ENCODE measurements around the gene TRPM3.

- TF ChIP-seq ELF4 (CRISPR knock-in tag; IDR thresholded peaks at IDR 0.05; ENCODE audit: low read depth) = no peak
- no peak for TF ChIP-seq SMAD4 (CRISPR knock-in tag; IDR thresholded peaks at IDR 0.05)
These were observed 286.1 kb downstream of the TRPM3 start for GRCh38 chr9:70835323-70835722.

All from WTC11 (cell line).